HG03354 (cell line): ENCODE measurements around the gene HYAL1.
A peak's percentile ranks its signal among the peaks of the same experiment; 100 is the strongest.

Experiments
- ATAC-seq: cut with Tn5 transposase; IDR thresholded peaks from one replicate; pipeline ENCODE4 v1.9.1; 2021; ENCODE audit warnings: mild to moderate bottlenecking; ENCODE audit not compliant: unreplicated experiment, poor library complexity, severe bottlenecking

HYAL1 gene

DNA sequence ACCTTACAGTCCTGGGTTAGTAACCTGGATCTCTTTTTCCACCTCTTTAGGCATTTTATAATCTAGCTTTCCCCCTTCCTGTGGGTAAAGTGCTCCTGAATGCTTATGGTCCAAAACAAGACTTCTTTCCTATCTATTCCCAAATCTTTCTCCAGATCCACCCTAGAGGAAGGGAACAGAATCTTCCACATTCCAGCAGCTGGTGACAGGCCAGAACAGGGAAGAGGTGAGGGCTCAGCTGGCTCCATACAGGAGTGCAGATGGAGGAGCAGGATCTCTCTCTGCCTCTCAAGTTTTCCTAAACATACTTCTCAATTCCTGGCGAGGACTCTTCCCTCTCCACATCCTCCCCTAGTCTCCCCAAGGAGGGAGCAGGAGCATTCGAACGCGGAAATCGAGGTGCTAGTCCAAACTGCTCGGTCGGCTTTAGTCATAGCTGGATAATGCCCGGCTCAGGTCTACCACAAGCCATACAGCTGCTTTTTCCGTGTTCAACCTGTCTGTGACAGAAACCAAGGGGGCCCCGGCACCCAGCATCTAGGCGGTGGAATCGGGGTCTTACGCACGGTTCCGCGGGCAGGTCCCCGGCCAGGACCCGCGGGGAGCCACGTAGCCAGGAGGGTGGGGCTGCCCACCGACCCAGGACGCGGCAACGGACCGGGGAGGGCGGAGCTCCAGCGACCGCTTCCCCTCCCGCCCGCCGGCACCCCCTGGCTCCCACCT is 33.2 kb upstream of the HYAL1 start:
- ATAC-seq: peak; percentile 40

DNA sequence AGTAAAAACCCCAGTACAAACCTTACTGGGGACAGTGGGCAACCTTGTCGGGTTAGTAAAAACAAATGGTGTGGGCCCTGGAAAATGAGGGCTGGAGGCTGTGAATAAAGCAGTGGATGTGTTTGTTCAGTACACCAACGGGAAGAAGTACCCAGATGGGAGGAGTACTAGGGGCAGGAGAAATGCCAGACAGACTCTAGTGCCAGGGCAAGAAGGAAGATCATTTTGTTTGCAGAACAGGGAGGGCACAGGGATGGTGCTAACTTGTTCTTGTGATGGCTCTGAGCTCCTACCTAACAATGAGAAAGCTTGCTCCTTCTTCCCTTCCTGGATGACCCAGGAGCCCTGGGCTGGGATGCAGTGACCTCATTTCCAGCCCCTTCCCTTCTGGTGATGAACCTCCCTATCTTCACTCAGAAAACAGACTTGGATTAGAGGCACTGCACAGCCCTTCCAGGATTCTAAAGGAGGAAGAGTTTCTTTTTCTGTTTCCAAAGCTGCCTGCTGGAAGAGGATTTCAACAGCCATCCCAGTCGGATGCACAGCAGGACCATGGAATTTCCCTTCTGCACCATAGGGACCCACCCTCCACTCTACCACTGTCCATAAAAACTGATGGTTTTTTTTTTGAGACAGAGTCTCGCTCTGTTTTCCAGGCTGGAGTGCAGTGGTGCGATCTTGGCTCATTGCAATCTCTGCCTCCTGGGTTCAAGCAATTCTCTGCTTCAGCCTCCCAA is 31.1 kb upstream of the HYAL1 start:
- no peak for ATAC-seq

- ATAC-seq: no peak
Observed at GRCh38 chr3:50333744-50334328, 30.5 kb upstream of the HYAL1 start.

- no peak for ATAC-seq
Observed at GRCh38 chr3:50331364-50331907, 28.1 kb upstream of the HYAL1 start.

GRCh38 chr3:50330330-50330729 is 27.0 kb upstream of the HYAL1 start:
- ATAC-seq: no peak

- peak; percentile 90 for ATAC-seq
Observed at GRCh38 chr3:50327943-50328691, 24.7 kb upstream of the HYAL1 start, which contains the start of gene TUSC2. TUSC2 (minus strand) TSS chr3:50328223; CDS start chr3:50328099, 124 bp downstream.

DNA sequence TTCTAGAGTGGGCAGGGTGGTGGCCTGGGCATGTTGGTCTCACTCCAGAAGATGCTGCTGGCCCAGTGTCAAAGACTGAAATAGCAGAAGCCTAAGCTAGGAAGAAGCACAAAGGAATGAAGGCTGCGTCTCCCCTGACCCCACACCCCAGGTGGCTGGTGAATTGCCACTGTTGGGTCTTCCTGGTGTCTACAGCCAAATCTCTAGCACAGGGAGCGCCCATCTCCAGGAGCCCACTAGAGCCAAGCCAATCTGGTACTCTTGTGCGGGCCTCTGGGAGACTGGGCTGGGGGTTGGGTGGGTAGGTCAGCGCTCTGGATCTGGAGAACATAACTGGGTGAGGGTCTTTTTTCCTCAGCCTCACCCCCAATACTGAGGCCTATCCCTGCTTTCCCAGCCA is 23.8 kb upstream of the HYAL1 start:
- ATAC-seq: no peak

GRCh38 chr3:50326182-50326541 is 22.8 kb upstream of the HYAL1 start:
- no peak for ATAC-seq

- no peak for ATAC-seq
Observed at GRCh38 chr3:50325497-50326181, 22.3 kb upstream of the HYAL1 start.

DNA sequence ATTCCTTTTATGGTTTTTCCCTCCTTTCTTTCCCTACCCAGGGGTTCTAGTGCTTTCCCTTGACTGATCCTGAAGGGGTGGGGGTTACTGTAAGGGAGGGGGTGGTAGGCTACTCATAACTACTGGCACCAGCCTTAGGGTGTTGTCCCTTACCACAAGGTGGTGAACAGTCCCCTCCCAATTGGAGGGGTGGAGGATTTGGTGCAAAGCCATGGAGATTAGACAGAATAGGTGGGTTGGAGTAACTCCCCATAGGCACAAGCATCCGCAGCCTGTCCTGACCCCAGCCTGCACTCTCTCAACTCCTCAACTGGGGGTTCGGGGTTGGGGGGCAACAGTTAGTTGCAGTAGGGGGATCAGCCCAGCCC is 21.7 kb upstream of the HYAL1 start:
- no peak for ATAC-seq

DNA sequence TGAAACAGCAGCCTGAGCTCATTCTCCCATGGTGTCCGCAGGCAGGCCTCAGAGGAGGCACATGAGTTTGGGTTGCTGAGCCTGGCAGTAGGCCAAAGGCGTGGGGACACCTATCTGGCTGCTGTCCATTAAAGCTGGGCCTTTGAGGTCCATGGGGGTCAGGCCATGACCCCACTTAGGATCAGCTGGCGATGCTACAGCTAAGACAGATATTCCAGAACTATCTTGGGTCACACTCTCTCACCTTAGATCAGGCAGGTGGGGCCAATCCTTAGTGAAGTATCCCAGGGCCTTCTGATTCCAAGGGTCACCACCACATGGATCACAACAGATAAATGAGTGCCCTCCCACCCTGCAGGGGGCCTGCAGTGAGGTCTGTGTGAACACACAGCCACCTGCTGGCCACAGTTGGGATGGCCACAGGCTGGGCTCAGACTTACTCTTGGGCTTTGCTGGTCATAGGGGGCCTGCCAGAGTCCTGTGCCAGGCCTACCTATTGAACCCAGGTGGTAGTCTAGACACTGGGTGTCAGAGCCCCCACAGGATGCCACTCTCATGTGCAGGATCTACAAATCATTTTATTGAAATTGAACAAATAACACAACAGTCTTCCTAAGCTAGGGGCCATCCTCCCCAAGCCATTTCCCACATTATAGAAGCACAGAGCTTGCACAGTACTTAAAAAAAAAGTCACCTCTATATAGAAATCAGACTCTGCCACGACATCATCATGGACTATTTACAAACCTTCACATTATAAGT is 21.2 kb upstream of the HYAL1 start:
- ATAC-seq: no peak

- no peak for ATAC-seq
Observed at GRCh38 chr3:50323614-50324199, 20.3 kb upstream of the HYAL1 start.

DNA sequence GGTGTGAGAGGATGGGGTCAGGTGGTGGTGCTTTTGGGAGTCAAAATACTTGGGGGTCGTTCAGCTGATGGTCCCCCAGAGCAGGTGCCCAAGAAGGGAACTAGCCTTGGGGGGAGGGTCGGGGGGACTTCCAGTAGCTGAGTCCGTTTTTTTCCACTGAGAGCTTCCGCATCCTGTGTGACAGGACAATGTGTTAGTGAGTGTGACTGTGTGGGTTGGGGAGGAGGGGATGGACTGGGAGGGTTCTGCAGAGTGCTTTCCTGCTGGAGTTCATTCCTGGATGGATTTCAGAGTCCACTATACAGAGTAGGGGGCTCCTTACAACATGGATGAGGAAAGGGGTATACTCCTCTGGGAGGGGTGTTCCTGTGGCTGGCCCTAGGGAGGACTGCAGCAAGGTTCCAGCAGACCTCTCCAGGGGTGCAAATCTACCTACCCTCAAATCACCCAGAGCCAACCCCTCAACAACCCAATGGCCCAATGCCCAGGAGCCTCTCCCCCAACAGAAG is 19.8 kb upstream of the HYAL1 start:
- no peak for ATAC-seq

GRCh38 chr3:50322386-50323091 is 19.2 kb upstream of the HYAL1 start, which contains the start of gene HYAL2:
HYAL2 (minus strand) TSS chr3:50322745; CDS start chr3:50320489, 2,256 bp downstream.
- ATAC-seq: no peak

DNA sequence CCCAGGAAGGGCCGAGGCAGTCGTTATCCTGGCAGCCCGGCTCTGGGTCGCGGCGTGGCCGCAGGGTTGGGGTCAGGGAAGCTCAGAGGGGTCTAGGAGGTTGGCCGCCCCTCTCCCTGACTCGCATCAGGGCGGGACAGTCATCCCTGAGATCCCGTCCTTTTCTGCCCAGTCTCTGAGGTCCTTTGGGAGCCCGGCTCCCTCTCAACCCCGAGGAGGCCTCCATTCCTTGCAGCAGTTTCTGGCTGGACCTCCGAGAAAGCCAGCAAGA is 18.7 kb upstream of the HYAL1 start:
- no peak for ATAC-seq

GRCh38 chr3:50321336-50322114 is 18.2 kb upstream of the HYAL1 start:
- ATAC-seq: peak; percentile 82

GRCh38 chr3:50320853-50321335 is 17.5 kb upstream of the HYAL1 start:
- ATAC-seq: peak; percentile 53
